Measurements from ENCODE around the gene RNU4-1.
"Not testable (repeated sequence)": the region's sequence is repeated elsewhere in the genome, so short reads cannot be mapped to it uniquely, and the experiment has no call there.

The RNU4-1 gene

GRCh38 chr12:120292661-120293531 lies at the start of gene RNU4-1:
Gene RNU4-1 (minus strand): TSS chr12:120293237.
- DNase-seq (ENCODE audit: low read depth) = peak; percentile 95
- TF ChIP-seq CTCF (conservative IDR thresholded peaks at IDR 0.05; ENCODE audit: low read depth, low read length) = no peak
- H3K4me3 ChIP-seq (ENCODE audit: low read depth, low read length) = peak within 1 kb of the TSS; percentile 58

- no peak for DNase-seq (ENCODE audit: low read depth)
- no peak overlapping the region for H3K4me3 ChIP-seq (ENCODE audit: low read depth, low read length)
- TF ChIP-seq CTCF (conservative IDR thresholded peaks at IDR 0.05; ENCODE audit: low read depth, low read length) = no peak
Measured at GRCh38 chr12:120342175-120343038, 49.4 kb upstream of the RNU4-1 start.

DNA sequence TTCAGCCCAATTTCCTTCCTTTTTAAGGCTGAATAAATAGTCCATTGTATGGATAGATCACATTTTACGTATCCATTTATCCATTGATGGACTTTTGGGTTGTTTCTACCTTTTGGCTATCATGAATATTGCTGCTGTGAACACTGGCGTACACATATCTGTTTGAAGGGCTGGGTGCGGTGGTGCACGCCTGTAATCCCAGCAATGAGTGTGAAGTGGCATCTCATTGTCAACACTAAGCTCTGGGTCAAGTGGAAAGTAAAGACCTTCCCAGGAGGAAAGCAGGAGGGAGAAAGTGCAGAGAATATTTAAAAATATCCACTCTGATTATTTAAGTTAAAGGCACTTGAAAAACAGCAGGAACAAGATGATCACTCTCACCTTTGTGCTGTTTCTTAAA lies 46.2 kb upstream of the RNU4-1 start:
- no peak for TF ChIP-seq CTCF (conservative IDR thresholded peaks at IDR 0.05; ENCODE audit: low read depth, low read length)
- DNase-seq (ENCODE audit: low read depth) = no peak
- no peak overlapping the region for H3K4me3 ChIP-seq (ENCODE audit: low read depth, low read length)

- no peak overlapping the region for H3K4me3 ChIP-seq (ENCODE audit: low read depth, low read length)
- DNase-seq (ENCODE audit: low read depth) = no peak
- TF ChIP-seq CTCF (conservative IDR thresholded peaks at IDR 0.05; ENCODE audit: low read depth, low read length) = no peak
Measured at GRCh38 chr12:120337730-120338129, 44.7 kb upstream of the RNU4-1 start.

GRCh38 chr12:120336392-120336791 lies 43.4 kb upstream of the RNU4-1 start:
- H3K4me3 ChIP-seq (ENCODE audit: low read depth, low read length); DNase-seq (ENCODE audit: low read depth): not testable (repeated sequence)

- TF ChIP-seq CTCF (conservative IDR thresholded peaks at IDR 0.05; ENCODE audit: low read depth, low read length) = peak; percentile 75
- H3K4me3 ChIP-seq (ENCODE audit: low read depth, low read length) = not testable (repeated sequence)
- DNase-seq (ENCODE audit: low read depth) = peak; percentile 65
Measured at GRCh38 chr12:120335447-120335846, 42.4 kb upstream of the RNU4-1 start.

GRCh38 chr12:120332523-120332922 lies 39.5 kb upstream of the RNU4-1 start:
- no peak for DNase-seq (ENCODE audit: low read depth)
- H3K4me3 ChIP-seq (ENCODE audit: low read depth, low read length) = no peak overlapping the region
- TF ChIP-seq CTCF (conservative IDR thresholded peaks at IDR 0.05; ENCODE audit: low read depth, low read length) = no peak

All from choroid plexus epithelial cell (primary cell).